Transverse colon (tissue), 4 donors: ENCODE results near the gene SMG1. TPM values are rescaled to one million over a fixed set of nuclear protein-coding genes. Genes with fewer than 3 reads are reported as not detected.

Experiments used
- DNase-seq: peaks from one replicate; pipeline ENCODE4 v3.0.0-alpha.2; 2019
- H3K27ac ChIP-seq, 4 donors: fragments of 200-600 bp; sonication (generic); 2 replicates each; pipeline ENCODE4 v1.5.1; 2016 to 2018; ENCODE audit warnings: inconsistent platforms in 4 of 4
- H3K27me3 ChIP-seq: fragments of 200-600 bp; sonication (generic); 2 replicates; pipeline ENCODE4 v1.5.1; 2017; ENCODE audit warnings: inconsistent platforms
- H3K36me3 ChIP-seq, 4 donors: fragments of 200-600 bp; sonication (generic); 2 replicates each; pipeline ENCODE4 v1.5.1; 2017 to 2019; ENCODE audit warnings: inconsistent platforms in 4 of 4
- H3K4me1 ChIP-seq, 4 donors: fragments of 200-600 bp; sonication (generic); 2 replicates each; pipeline ENCODE4 v1.5.1; 2017 to 2020; ENCODE audit warnings: inconsistent platforms in 4 of 4
- H3K4me3 ChIP-seq, 4 donors: fragments of 200-600 bp; sonication (generic); 1 replicate in 1 of 4; 2 replicates in 3 of 4; pipeline versions ENCODE4 v1.5.1 to v1.6.1; 2017 to 2019; ENCODE audit warnings: inconsistent platforms in 4 of 4
- H3K9me3 ChIP-seq, 2 donors: fragments of 200-600 bp; sonication (generic); 2 replicates each; pipeline ENCODE4 v1.5.1; 2017 to 2019; ENCODE audit warnings: inconsistent platforms in 2 of 2
- EP300 ChIP-seq: sonication (generic); formaldehyde crosslinking; IDR thresholded peaks from one replicate; pipeline ENCODE4 v1.6.1; 2017; ENCODE audit warnings: antibody characterized with exemption, low read depth
- POLR2A ChIP-seq: fragments of 450-650 bp; IDR thresholded peaks from one replicate; pipeline ENCODE4 v1.6.1; 2016; ENCODE audit warnings: antibody characterized with exemption, mild to moderate bottlenecking, moderate library complexity
- POLR2AphosphoS5 ChIP-seq, 3 donors: sonication (generic); formaldehyde crosslinking; IDR thresholded peaks; one replicate each; pipeline ENCODE4 v1.6.1; 2016; ENCODE audit warnings: antibody characterized with exemption in 3 of 3
- WGBS, 2 donors: methylation state at CpG; one replicate each; pipeline ENCODE4 v1.1.5; 2018; ENCODE audit warnings: low coverage in 1 of 2; 5-methylcytosine and 5-hydroxymethylcytosine counted together
- in situ Hi-C, 4 donors: fragments of 200-750 bp; cut with MboI; loops; one replicate each; pipeline versions ENCODE4 v1.15.0 to v1.15.1; 2017; ENCODE audit warnings: low sequenced_read_pairs in 3 of 4, low pct_ligation_motif_present in 1 of 4, low pct_unique_long_range_greater_than_20kb in 1 of 4
- intact Hi-C: fragments of 100-400 bp; cut with DNase I; formaldehyde crosslinking; loops from one replicate; pipeline ENCODE4 v1.15.1; 2023; ENCODE audit warnings: low total_unique reads
- total RNA-seq, 4 donors: library from RNA; depleted of rRNA; stranded (reverse); fragments of >200 nt; gene quantifications; one replicate each; pipeline ENCODE4 v1.1.0, GENCODE V29; 2016
- TF ChIP-seq, protein P1 (sequence below), 5 experiments: fragments of 200-600 bp in 3 of 5; fragments of 450-650 bp in 2 of 5; sonication (generic) in 3 of 5; IDR thresholded peaks; 1 replicate in 2 of 5; 2 replicates in 3 of 5; pipeline ENCODE4 v1.5.1; 2016 to 2017; ENCODE audit warnings: antibody characterized with exemption in 5 of 5, inconsistent platforms in 3 of 5, mild to moderate bottlenecking in 2 of 5, moderate library complexity in 1 of 5

SMG1 gene
- total RNA-seq, 4 donors from 2014 or later: 115 to 159 (median 127) TPM

DNA sequence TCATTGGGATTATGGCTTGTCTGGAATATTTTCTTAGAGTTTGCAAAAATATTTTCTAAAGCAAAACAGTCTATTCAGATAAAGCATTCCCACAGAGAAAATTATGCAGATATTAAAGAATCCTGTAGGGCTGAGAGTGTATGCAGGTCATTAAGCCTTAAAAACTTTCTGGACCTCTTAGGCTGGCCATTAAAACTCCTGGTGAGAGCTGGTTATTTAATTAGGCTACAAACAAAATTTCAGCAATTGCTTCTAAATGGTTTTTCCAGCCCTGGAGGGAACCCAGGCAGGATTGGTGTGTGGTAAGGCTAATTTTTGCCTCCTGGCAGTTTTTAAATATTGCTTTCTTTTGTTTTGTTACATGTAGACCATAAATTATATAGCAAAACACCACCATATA lies 27.3 kb upstream of the SMG1 start:
- Histone ChIP-seq H3K4me1 (no peaks in the 10 kb centered on the region), H3K4me3 (no peak overlapping the region), H3K9me3 (no peaks in the 10 kb centered on the region), H3K27ac (no peak overlapping the region), H3K36me3 (no peaks in the 10 kb centered on the region), H3K27me3 (no peaks in the 10 kb centered on the region)
- intact Hi-C loops: no loop called here
- in situ Hi-C loops: loop anchor here in 2 of 4 donors (25.0 kb wide), 2 partner anchors 116 to 141 kb away; partner anchors contain the start of gene ARL6IP1 (in 1 of the 2)
- no peak for DNase-seq
- no peak for TF ChIP-seq POLR2AphosphoS5 (IDR thresholded peaks at IDR 0.05)
- TF ChIP-seq, protein P1, sequence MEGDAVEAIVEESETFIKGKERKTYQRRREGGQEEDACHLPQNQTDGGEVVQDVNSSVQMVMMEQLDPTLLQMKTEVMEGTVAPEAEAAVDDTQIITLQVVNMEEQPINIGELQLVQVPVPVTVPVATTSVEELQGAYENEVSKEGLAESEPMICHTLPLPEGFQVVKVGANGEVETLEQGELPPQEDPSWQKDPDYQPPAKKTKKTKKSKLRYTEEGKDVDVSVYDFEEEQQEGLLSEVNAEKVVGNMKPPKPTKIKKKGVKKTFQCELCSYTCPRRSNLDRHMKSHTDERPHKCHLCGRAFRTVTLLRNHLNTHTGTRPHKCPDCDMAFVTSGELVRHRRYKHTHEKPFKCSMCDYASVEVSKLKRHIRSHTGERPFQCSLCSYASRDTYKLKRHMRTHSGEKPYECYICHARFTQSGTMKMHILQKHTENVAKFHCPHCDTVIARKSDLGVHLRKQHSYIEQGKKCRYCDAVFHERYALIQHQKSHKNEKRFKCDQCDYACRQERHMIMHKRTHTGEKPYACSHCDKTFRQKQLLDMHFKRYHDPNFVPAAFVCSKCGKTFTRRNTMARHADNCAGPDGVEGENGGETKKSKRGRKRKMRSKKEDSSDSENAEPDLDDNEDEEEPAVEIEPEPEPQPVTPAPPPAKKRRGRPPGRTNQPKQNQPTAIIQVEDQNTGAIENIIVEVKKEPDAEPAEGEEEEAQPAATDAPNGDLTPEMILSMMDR (IDR thresholded peaks at IDR 0.05): no peak
- TF ChIP-seq EP300: no peak
- TF ChIP-seq POLR2A: no peak

DNA sequence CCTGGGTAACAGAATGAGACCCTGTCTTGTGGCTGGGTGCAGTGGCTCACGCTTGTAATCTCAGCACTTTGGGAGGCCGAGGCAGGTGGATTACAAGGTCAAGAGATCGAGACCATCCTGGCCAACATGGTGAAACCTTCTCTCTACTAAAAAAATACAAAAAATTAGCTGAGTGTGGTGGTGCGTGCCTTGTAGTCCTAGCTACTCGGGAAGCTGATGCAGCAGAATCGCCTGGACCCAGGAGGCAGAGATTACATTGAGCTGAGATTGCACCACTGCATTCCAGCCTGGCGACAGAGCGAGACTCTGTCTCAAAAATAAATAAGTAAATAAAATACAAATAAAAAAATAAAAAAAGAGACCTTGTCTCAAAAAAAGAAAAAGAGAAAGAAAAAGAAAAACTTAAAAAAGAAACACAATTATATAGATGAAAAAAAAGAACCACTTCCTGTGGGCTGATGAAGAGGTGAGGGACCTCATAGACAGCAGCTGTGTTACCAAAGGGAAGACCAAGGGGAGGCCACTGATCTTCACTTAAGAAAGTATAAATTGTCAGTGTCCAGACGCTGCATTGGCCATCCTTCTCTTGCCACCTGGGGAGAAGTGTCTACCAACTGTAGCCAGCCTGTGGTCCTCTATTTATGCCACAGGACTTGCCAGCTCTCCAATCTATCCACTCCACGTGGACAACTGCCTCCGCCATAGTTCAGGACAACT lies 24.4 kb upstream of the SMG1 start:
- Histone ChIP-seq H3K36me3 (no peaks in the 10 kb centered on the region), H3K9me3 (no peaks in the 10 kb centered on the region), H3K4me3 (no peak overlapping the region), H3K27me3 (no peaks in the 10 kb centered on the region), H3K27ac (no peak overlapping the region), H3K4me1 (peaks cover 0 to 7% (median 0%) of the 10 kb centered on the region in 4 donors)
- TF ChIP-seq, protein P1 (IDR thresholded peaks at IDR 0.05): no peak
- TF ChIP-seq EP300 (no peak), POLR2A (no peak), POLR2AphosphoS5 (IDR thresholded peaks at IDR 0.05) (no peak)
- intact Hi-C loops: no loop called here
- in situ Hi-C loops: loop anchor here in 2 of 4 donors (25.0 kb wide), 2 partner anchors 113 to 138 kb away; partner anchors contain the start of gene ARL6IP1 (in 1 of the 2)
- 89 to 96% methylated on average over 6 to 11 of the region's 11 CpGs for WGBS, 2 donors
- no peak for DNase-seq

DNA sequence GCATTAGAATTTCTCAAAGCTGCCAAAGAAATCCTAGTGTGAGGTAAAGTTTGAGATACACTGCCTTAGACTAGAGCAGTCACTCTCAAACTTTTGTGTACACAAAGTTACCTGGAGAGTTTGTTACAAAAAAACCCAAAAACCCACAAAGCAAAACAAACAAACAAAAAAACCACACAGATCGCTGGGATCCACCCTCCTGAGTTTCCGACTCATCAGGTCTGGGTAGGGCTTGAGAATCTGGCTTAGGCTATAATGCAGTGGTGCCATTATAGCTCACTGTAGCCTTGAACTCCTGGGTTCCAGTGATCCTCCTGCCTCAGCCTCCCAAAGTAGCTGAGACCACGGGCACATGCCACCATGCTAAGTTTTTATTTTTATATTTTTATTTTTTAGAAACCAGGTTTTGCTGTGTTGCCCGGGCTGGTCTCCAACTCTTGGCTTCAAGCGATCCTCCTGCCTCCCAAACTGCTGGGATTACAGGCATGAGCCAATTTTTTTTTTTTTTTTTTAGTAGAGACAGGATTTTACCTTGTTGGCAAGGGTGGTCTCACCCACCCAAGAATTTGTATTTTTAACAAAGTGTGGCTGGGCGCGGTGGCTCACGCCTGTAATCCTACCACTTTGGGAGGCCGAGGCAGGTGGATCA lies 22.3 kb upstream of the SMG1 start:
- WGBS, 2 donors: 91 to 96% methylated on average over 3 to 9 of the region's 9 CpGs
- in situ Hi-C loops: no loop called here
- no peak for DNase-seq
- no peaks in the 10 kb centered on the region for H3K27me3 ChIP-seq
- H3K4me1 ChIP-seq: peaks cover 0 to 12% (median 0%) of the 10 kb centered on the region in 4 donors
- H3K36me3 ChIP-seq: no peaks in the 10 kb centered on the region
- H3K9me3 ChIP-seq: no peaks in the 10 kb centered on the region
- no peak overlapping the region for H3K4me3 ChIP-seq
- TF ChIP-seq, protein P1 (IDR thresholded peaks at IDR 0.05): no peak
- TF ChIP-seq POLR2AphosphoS5 (IDR thresholded peaks at IDR 0.05) (no peak), EP300 (no peak), POLR2A (no peak)
- H3K27ac ChIP-seq: no peak overlapping the region
- intact Hi-C loops: no loop called here

DNA sequence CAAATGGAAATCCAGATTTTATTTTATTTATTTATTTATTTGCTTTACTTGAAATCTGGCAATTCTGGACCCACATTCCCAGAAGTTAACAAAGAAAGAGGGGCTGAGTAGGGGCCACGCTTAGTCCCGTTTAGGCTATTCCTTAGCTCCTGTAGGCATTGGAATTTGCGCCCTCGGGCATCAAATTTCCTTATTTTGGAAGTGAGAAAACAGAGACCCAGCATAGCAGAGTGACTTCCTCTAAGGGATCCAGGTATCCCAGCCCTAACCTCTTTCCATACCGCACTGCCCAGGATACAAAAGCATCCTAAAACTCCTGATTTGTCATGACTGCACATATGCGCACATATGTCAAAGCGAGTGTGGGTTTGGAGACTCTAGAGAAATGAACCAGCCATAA lies 19.0 kb upstream of the SMG1 start:
- no peaks in the 10 kb centered on the region for H3K36me3 ChIP-seq
- in situ Hi-C loops: no loop called here
- whole genome bisulfite sequencing, 2 donors: 86 to 96% methylated on average over 5 to 7 of the region's 7 CpGs
- peaks cover 0 to 23% (median 6%) of the 10 kb centered on the region in 4 donors for H3K4me1 ChIP-seq
- no peak overlapping the region for H3K4me3 ChIP-seq
- no peaks in the 10 kb centered on the region for H3K27me3 ChIP-seq
- TF ChIP-seq EP300: no peak
- TF ChIP-seq POLR2A: no peak
- no peak for TF ChIP-seq POLR2AphosphoS5 (IDR thresholded peaks at IDR 0.05)
- TF ChIP-seq, protein P1 (IDR thresholded peaks at IDR 0.05): no peak
- no peaks in the 10 kb centered on the region for H3K9me3 ChIP-seq
- intact Hi-C loops: loop anchor here (1.0 kb wide), 1 partner anchor 29 kb away; no protein-coding TSS in a partner anchor
- peak overlapping the region in 3 of 4 donors; percentile 56 to 78 (median 73) for H3K27ac ChIP-seq
- DNase-seq: no peak
